AG10803 (cell line): ENCODE data around the gene MRRF.
A peak's percentile ranks its signal among the peaks of the same experiment; 100 is the strongest.

ENCODE experiments used
- DNase-seq: peaks from one replicate; pipeline ENCODE4 v3.0.0; 2010; ENCODE audit warnings: low read depth
- H3K4me3 ChIP-seq: 2 replicates; pipeline ENCODE4 v1.5.1; 2011; ENCODE audit warnings: mild to moderate bottlenecking, low read length, control low read depth
- TF ChIP-seq, protein P1 (sequence below): conservative IDR thresholded peaks from 2 replicates; pipeline ENCODE4 v1.5.1; 2011; ENCODE audit warnings: mild to moderate bottlenecking, low read length, control low read depth, inconsistent platforms

MRRF gene

DNA sequence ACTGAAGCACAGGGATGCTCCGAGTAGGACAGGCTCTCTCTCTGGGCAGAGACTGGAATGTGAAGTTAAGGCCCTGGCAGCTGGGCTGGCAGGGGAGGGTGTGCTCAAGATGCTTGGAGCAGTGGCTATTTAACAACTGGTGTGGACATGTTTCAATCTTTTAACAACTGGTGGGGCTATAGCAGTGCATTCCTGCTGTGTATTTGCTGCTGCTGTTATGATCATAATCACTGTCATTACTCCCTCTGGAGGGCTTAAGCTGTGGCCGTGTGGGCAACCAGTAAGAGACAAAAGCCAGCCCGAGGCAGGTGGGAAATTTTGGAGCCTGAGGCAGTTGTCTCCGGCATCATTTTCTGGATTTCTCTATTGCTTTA, 72.9 kb downstream of the MRRF start:
- TF ChIP-seq, protein P1, sequence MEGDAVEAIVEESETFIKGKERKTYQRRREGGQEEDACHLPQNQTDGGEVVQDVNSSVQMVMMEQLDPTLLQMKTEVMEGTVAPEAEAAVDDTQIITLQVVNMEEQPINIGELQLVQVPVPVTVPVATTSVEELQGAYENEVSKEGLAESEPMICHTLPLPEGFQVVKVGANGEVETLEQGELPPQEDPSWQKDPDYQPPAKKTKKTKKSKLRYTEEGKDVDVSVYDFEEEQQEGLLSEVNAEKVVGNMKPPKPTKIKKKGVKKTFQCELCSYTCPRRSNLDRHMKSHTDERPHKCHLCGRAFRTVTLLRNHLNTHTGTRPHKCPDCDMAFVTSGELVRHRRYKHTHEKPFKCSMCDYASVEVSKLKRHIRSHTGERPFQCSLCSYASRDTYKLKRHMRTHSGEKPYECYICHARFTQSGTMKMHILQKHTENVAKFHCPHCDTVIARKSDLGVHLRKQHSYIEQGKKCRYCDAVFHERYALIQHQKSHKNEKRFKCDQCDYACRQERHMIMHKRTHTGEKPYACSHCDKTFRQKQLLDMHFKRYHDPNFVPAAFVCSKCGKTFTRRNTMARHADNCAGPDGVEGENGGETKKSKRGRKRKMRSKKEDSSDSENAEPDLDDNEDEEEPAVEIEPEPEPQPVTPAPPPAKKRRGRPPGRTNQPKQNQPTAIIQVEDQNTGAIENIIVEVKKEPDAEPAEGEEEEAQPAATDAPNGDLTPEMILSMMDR = no peak
- DNase-seq = no peak
- H3K4me3 ChIP-seq = no peak overlapping the region

DNA sequence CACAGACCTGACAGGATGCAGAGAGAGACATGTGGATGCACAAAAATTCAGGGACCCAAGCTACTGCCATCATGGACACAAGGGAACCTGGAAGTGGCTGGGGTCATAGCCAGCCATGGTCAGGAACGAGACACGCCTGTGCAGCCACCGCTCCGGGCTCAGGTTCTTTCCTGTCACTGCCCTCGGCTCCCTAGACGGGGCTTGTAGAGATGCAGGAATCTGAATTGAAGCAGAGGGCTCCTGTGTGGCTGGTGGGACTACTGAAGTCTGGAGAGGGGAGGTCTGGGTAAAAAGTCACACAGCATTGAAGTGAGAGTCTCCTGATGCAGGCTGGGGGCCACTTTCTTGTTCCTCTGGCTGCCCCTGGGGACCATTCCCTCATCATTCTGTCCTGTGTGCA, 73.9 kb downstream of the MRRF start:
- TF ChIP-seq, protein P1 = no peak
- DNase-seq = no peak
- H3K4me3 ChIP-seq = no peak overlapping the region

DNA sequence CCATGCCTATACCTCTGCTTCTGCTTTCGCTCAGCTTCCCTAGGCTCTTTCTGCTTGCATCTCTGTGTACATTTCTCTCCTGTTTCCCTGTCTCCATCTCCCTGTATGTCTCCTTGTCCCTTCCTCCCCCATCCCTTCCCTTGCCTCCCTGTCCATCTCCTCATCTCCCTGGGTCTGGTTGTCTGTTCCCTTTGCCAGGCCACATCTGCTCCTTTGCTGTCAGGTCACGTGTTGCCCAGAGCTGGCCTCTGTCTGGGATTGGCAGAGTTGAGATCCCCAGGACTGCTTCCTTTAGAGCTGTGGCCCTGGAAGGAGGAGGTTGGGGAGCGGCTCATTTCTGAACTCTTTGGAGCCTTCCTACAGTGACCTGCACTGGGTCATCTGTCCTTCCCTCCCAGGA, 74.3 kb downstream of the MRRF start:
- peak; percentile 14 for DNase-seq
- TF ChIP-seq, protein P1 = no peak
- H3K4me3 ChIP-seq = no peak overlapping the region

DNA sequence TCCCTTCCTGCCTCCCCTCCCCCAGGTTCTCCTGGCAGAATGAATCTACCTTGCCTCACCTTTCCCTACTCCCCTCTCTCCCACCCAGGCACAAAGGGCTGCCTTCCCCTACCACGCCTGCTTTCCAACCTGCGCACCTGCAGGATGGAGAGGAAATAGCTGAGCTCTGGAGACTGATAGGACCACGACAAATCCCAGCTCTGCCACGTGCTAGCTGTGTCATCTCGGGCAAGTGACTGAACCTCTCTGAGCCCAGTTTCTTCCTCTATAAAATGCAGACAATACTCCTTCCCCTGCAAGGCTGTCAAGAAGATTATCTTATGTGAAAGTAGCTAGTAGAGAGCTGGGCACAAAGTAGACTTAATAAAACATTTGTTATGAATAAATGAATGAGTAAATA, 74.9 kb downstream of the MRRF start:
- H3K4me3 ChIP-seq = no peak overlapping the region
- no peak for DNase-seq
- TF ChIP-seq, protein P1 = no peak

DNA sequence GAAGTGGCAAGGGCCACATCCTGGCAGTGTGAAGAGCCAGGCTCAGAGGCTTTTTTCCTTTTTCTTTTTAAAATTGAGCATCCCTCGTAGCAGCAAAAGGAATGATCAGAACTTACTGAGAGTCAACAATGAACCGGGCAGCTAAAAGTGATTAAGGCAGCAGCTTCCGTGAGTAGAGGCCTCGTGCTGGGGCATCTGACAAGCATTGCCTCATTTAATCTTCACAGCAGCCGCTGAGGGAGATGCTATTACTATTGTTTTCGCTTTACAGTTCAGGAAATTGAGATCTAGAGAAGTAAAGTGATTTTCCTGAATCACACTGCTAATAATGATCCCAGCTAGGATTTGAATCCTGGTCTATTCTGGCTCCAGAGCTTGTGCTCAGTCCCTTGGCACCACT, 75.5 kb downstream of the MRRF start:
- no peak overlapping the region for H3K4me3 ChIP-seq
- DNase-seq = peak; percentile 23

DNA sequence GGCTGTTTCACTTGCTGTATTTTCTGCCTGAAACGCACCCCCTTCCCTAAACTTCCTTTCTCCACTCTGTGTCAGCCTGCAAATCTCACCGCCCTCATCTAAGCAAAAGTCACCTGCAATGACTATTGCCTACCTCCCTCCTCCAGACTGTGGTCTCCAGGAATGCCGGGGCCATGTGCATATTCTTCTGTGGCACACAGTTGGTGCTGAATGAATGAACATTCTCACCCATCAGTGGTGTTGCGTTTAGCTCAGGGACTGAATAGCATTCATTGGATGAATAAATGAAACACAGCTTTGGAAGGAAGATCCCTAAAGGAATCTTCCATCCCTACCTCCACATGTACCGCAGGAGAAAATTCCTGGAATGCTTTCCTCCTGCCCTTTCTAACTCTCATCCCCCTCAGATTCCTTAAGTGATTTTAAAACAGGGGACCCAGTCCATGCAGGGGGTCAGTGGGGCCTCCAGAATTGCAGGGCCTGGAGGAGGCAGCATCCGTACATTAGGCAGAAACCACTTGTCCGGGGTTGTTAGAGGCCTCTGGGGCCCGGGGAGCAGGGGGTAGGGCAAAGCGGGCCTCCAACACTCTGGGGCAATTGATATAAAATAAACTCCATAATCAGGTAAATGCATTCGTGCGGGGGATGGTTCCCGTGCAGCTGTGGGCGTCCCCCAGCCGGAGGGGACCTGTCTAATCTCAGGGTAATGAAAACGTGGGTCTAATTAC, 77.8 kb downstream of the MRRF start:
- no peak for DNase-seq
- no peak overlapping the region for H3K4me3 ChIP-seq
- TF ChIP-seq, protein P1 = no peak

More for the DNA sequence above, 75.5 kb downstream of the MRRF start:
- TF ChIP-seq, protein P1 = no peak

DNA sequence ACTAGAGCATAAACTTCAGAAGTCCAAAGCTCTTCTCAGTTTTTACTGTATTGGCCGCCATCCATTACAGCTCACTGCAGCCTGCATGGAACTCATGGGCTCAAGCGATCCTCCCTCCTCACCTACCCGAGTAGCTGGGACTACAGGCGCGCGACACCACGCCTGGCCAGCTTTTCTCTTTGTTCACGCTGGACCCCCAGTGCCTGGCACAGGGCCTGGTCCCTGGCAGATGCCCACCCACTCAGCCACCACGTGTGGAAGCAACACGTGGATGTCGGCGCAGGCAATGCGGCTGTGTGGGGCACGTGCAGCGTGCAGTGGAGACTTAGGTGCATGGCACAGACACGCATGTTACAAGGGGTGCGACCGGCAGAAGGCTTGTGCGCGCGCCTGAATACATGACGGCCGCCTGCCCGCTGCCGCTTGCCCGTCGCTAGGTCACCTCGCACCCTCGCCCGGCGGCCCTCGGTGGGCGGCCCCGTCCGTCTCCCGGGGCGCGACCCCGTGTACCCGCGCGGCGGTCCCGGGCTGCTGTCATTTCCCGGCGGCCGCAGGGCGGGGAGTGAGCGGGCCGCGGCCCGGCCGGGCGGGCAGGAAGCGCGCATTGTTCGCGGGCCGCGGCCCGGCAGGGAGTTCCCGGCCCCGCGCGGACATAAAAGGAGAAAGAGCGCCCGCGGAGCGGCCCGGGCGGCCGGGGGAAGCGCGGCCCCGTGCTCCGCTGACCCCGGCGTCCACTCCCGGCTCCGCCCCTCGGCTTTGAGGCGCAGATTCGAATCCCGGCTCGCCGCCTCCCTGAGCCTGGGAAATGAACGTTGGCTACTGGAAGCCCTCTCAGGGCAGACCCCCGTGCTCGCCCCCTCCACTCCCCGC, 82.0 kb downstream of the MRRF start:
- DNase-seq = no peak
- peak overlapping the region; percentile 60 for H3K4me3 ChIP-seq
- TF ChIP-seq, protein P1 = no peak
